Stimulated activated CD4-positive, alpha-beta T cell treated with anti-CD3 and anti-CD28 coated beads, Interleukin-1b, Interleukin-23, amount 100 ng/mL, for 1 hour (primary cell): ENCODE data around the gene RPL6.
"Not testable (repeated sequence)": the region's sequence is repeated elsewhere in the genome, so short reads cannot be mapped to it uniquely, and the experiment has no call there.

Experiments
- DNase-seq, 2 donors: peaks; one replicate each; pipeline ENCODE4 v3.0.0-alpha.2; 2020; ENCODE audit warnings: low read depth in 2 of 2

The RPL6 gene

GRCh38 chr12:112419297-112420133, 10.1 kb upstream of the RPL6 start:
- no peak for DNase-seq

- peak; percentile 69 to 90 for DNase-seq
Measured at GRCh38 chr12:112418608-112419296, 9.3 kb upstream of the RPL6 start, which contains the start of gene PTPN11. PTPN11 (plus strand) TSS chr12:112418947; CDS start chr12:112419112, 165 bp downstream.

GRCh38 chr12:112418273-112418607, 8.8 kb upstream of the RPL6 start:
- DNase-seq = no peak

GRCh38 chr12:112415457-112415856, 6.1 kb upstream of the RPL6 start:
- not testable (repeated sequence) for DNase-seq

GRCh38 chr12:112413855-112414625, 4.6 kb upstream of the RPL6 start:
- DNase-seq = no peak

- DNase-seq = no peak
Measured at GRCh38 chr12:112409906-112410244, 470 bp upstream of the RPL6 start.

- no peak for DNase-seq
Measured at GRCh38 chr12:112408621-112409020, 784 bp downstream of the RPL6 start.

GRCh38 chr12:112407683-112408082, 1.7 kb downstream of the RPL6 start:
- not testable (repeated sequence) for DNase-seq

- DNase-seq = no peak
Measured at GRCh38 chr12:112406519-112407488, 2.6 kb downstream of the RPL6 start.

GRCh38 chr12:112401903-112402498, 7.4 kb downstream of the RPL6 start:
- DNase-seq = no peak

- no peak for DNase-seq
Measured at GRCh38 chr12:112401054-112401453, 8.4 kb downstream of the RPL6 start.

- no peak for DNase-seq
Measured at GRCh38 chr12:112393328-112393727, 16.1 kb downstream of the RPL6 start.

- DNase-seq = not testable (repeated sequence)
Measured at GRCh38 chr12:112389922-112390654, 19.3 kb downstream of the RPL6 start.

GRCh38 chr12:112389228-112389627, 20.2 kb downstream of the RPL6 start:
- DNase-seq = no peak

GRCh38 chr12:112386726-112387125, 22.7 kb downstream of the RPL6 start:
- DNase-seq = no peak

- DNase-seq = no peak
Measured at GRCh38 chr12:112382866-112383265, 26.5 kb downstream of the RPL6 start.

- peak; percentile 73 to 92 for DNase-seq
Measured at GRCh38 chr12:112381883-112382796, 27.3 kb downstream of the RPL6 start, which contains the start of gene HECTD4. HECTD4 (minus strand) TSS chr12:112382431; CDS start chr12:112382128, 303 bp downstream.

- no peak for DNase-seq
Measured at GRCh38 chr12:112381406-112381882, 28.0 kb downstream of the RPL6 start.
